GM23248 (cell line): ENCODE data around the gene TTC1. TPM values are rescaled to one million over a fixed set of nuclear protein-coding genes. Genes with fewer than 3 reads are reported as not detected.
A peak's percentile ranks its signal among the peaks of the same experiment; 100 is the strongest.

Experiments used
- DNase-seq: peaks from one replicate; pipeline ENCODE4 v3.0.0-alpha.2; 2015
- H2AFZ ChIP-seq: fragments of 200-600 bp; sonication (generic); 2 replicates; pipeline ENCODE4 v1.6.1; 2016; ENCODE audit warnings: antibody characterized with exemption
- H3F3A ChIP-seq: fragments of 200-600 bp; sonication (generic); 2 replicates; pipeline ENCODE4 v1.6.1; 2016; ENCODE audit warnings: mild to moderate bottlenecking, antibody characterized with exemption, mixed run types; ENCODE audit not compliant: insufficient read depth
- H3K27ac ChIP-seq: fragments of 200-600 bp; sonication (generic); 2 replicates; pipeline ENCODE4 v1.5.1; 2016; ENCODE audit warnings: mild to moderate bottlenecking
- H3K27me3 ChIP-seq: fragments of 200-600 bp; sonication (generic); replicated peaks from 2 replicates; pipeline ENCODE4 v1.6.1; 2016; ENCODE audit warnings: mild to moderate bottlenecking; ENCODE audit not compliant: insufficient read depth
- H3K36me3 ChIP-seq: fragments of 200-600 bp; sonication (generic); 2 replicates; pipeline ENCODE4 v1.6.1; 2016; ENCODE audit warnings: low read depth, mild to moderate bottlenecking
- H3K4me1 ChIP-seq: fragments of 200-600 bp; sonication (generic); 2 replicates; pipeline ENCODE4 v1.6.1; 2016; ENCODE audit warnings: mild to moderate bottlenecking; ENCODE audit not compliant: insufficient read depth
- H3K4me2 ChIP-seq: fragments of 200-600 bp; sonication (generic); one replicate; pipeline ENCODE4 v1.6.1; 2016; ENCODE audit warnings: mild to moderate bottlenecking; ENCODE audit not compliant: unreplicated experiment
- H3K4me3 ChIP-seq: fragments of 200-600 bp; sonication (generic); 2 replicates; pipeline ENCODE4 v1.5.1; 2016; ENCODE audit warnings: mild to moderate bottlenecking
- H3K79me2 ChIP-seq: fragments of 200-600 bp; sonication (generic); 2 replicates; pipeline ENCODE4 v1.6.1; 2016; ENCODE audit warnings: mild to moderate bottlenecking; ENCODE audit not compliant: insufficient read depth
- H3K9ac ChIP-seq: fragments of 200-600 bp; sonication (generic); 2 replicates; pipeline ENCODE4 v1.6.1; 2016; ENCODE audit warnings: mild to moderate bottlenecking
- H3K9me2 ChIP-seq: fragments of 200-600 bp; sonication (generic); 2 replicates; pipeline ENCODE4 v1.6.1; 2016; ENCODE audit warnings: mixed run types, mild to moderate bottlenecking, moderate library complexity; ENCODE audit not compliant: insufficient read depth
- H3K9me3 ChIP-seq: fragments of 200-600 bp; sonication (generic); one replicate; pipeline ENCODE4 v1.6.1; 2017; ENCODE audit warnings: low read depth
- H4K20me1 ChIP-seq: fragments of 200-600 bp; sonication (generic); 2 replicates; pipeline ENCODE4 v1.6.0; 2016; ENCODE audit not compliant: insufficient read depth
- EZH2 ChIP-seq: fragments of 200-600 bp; sonication (generic); IDR thresholded peaks from 2 replicates; pipeline ENCODE4 v1.6.1; 2018; ENCODE audit warnings: antibody characterized with exemption, mild to moderate bottlenecking; ENCODE audit not compliant: insufficient read depth, poor library complexity, severe bottlenecking
- EZH2phosphoT487 ChIP-seq: fragments of 200-600 bp; sonication (generic); IDR thresholded peaks from 2 replicates; pipeline ENCODE4 v1.6.1; 2018; ENCODE audit warnings: antibody characterized with exemption, moderate library complexity, mild to moderate bottlenecking, low read depth; ENCODE audit not compliant: insufficient read depth
- WGBS, 2 experiments: methylation state at CpG; one replicate each; pipeline ENCODE4 v1.1.6; 2015 to 2017; ENCODE audit warnings: low lambda C conversion rate in 2 of 2, low coverage in 1 of 2; ENCODE audit errors: missing lambda C conversion rate in 2 of 2; 5-methylcytosine and 5-hydroxymethylcytosine counted together
- in situ Hi-C: fragments of 300-500 bp; cut with MboI; formaldehyde crosslinking; loops from 2 replicates; pipeline ENCODE4 v1.15.0; 2020
- polyA plus RNA-seq: library from polyadenylated mRNA; unstranded; fragments of >200 nt; fragmentation: Nextera tagmentation; extraction: Ambion mirVana; gene quantifications from 2 replicates; pipeline ENCODE4 v1.2.1, GENCODE V29; 2016
- total RNA-seq: library from RNA; depleted of rRNA; stranded (reverse); fragments of >200 nt; shearing (Covaris generic); gene quantifications from 2 replicates; pipeline ENCODE4 v1.2.3, GENCODE V29; 2014; rRNA removed

TTC1 gene, protein sequence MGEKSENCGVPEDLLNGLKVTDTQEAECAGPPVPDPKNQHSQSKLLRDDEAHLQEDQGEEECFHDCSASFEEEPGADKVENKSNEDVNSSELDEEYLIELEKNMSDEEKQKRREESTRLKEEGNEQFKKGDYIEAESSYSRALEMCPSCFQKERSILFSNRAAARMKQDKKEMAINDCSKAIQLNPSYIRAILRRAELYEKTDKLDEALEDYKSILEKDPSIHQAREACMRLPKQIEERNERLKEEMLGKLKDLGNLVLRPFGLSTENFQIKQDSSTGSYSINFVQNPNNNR
- total RNA-seq (39.9 and 46.8 TPM in 2 replicates), polyA plus RNA-seq (67.5 and 67.7 TPM in 2 replicates)

DNA sequence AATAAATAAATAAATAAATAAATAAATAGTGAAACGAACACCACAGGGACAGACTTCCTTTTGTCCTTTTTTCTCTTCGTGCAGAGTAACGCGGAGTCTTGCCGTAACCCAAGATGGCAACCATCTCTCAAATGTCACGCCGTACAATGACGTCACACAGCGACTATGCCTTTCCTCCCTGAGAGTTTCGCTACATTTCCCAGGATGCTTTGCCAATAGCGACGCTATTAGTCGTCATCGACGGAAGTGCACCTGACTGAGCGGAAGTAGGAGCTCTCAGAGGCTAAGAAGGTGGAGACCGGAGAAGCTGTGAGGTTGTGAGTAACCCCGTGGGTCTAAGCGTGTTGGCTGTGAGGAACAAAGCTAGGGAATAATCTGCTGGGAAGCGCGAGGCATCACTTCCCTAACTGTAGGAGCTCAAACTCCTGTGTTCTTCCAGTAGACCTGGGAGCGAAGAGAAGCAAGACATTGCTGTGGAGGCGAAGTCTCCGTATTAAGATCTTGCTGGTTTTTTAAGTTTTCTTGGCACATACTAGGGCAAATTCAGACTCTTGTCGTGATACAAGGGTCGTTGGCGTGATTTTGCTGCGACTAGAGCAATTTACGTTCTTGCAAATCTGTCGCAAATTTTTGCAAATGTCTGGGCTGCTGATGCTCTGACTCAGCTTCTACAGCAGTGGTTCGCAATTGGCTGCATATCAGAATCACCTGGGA, at the start of gene TTC1:
TTC1 (plus strand) TSS at position 263 of the 714 bp plus-strand sequence. CDS start 1,390 bp downstream, outside the sequence.
- Histone ChIP-seq H3K36me3 (peaks cover 5% of the 10 kb centered on the region; the same call in 1 of the 2 replicates), H3K4me2 (peak within 1 kb of the TSS; percentile 100), H3K9me3 (no peaks in the 10 kb centered on the region), H4K20me1 (no peaks in the 10 kb centered on the region), H3K79me2 (peaks cover 48% of the 10 kb centered on the region), H3K4me3 (peak within 1 kb of the TSS; percentile 100), H3K27me3 (no peaks in the 10 kb centered on the region), H3K9me2 (no peaks in the 10 kb centered on the region), H3K27ac (peak within 1 kb of the TSS; percentile 85), H3K4me1 (peaks cover 8% of the 10 kb centered on the region; the same call in 1 of the 2 replicates), H3F3A (no peaks in the 10 kb centered on the region), H2AFZ (peak within 1 kb of the TSS; percentile 99), H3K9ac (peak within 1 kb of the TSS; percentile 91)
- TF ChIP-seq EZH2phosphoT487 (no peak), EZH2 (no peak)
- WGBS, 2 experiments: 1 to 2% methylated on average over 31 of the region's 31 CpGs
- in situ Hi-C loops: no loop called here
- peak; percentile 100 for DNase-seq

DNA sequence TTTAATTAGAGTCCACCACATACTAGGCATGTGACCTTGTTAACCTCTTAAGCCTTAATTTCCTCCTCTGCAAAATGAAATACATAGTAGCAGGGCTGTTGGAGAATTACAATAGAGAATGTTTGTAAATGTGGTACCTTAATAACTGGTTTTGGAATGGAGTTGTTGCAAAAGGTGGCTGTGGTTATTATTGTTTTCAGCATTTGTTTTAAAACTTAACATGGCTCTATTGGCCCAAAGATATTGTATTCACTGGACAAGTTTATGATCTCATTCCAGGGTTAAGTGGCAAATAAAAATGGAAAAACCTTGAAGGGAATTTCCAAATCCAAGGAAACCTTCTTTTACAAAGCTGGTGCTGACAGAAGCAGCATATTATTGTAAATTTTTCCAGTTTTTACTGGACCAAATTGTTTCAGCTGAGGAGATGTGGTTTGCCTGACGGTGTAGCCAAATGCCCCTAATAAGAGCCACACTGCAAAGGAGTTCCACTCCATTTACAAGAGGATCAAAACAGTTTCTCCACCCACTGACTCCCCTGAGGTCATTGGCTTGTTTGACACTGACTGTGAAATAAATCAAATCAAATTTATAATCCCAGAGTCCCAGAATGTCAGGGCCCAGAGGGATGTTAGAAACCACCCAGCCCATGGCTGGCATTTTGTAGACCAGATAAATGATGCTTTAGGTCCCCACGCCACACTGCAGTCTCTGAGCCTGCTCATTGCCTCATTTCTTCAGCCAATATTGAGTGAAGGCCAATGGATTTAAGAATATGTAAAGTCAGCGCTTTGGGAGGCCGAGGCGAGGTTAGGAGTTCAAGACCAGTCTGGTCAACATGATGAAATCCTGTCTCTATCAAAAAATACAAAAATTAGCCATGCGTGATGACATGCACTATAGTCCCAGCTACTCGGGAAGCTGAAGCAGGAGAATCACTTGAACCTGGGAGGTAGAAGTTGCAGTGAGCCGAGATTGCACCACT, 47.5 kb upstream of the TTC1 start:
- H3K9me2 ChIP-seq: no peaks in the 10 kb centered on the region
- no peak overlapping the region for H3K27ac ChIP-seq
- TF ChIP-seq EZH2phosphoT487 (no peak), EZH2 (no peak)
- H3K9ac ChIP-seq: no peak overlapping the region
- H3K4me2 ChIP-seq: no peak overlapping the region
- DNase-seq: no peak
- H3K27me3 ChIP-seq: no peaks in the 10 kb centered on the region
- H2AFZ ChIP-seq: no peak overlapping the region
- H3K4me1 ChIP-seq: no peaks in the 10 kb centered on the region
- no peaks in the 10 kb centered on the region for H3F3A ChIP-seq
- in situ Hi-C loops: loop anchor here (10.0 kb wide), 1 partner anchor 517 kb away; no protein-coding TSS in a partner anchor
- no peaks in the 10 kb centered on the region for H3K79me2 ChIP-seq
- no peaks in the 10 kb centered on the region for H3K36me3 ChIP-seq
- no peak overlapping the region for H3K4me3 ChIP-seq
- H3K9me3 ChIP-seq: no peaks in the 10 kb centered on the region
- H4K20me1 ChIP-seq: no peaks in the 10 kb centered on the region
- WGBS, 2 experiments: 88 to 92% methylated on average over 8 of the region's 8 CpGs

DNA sequence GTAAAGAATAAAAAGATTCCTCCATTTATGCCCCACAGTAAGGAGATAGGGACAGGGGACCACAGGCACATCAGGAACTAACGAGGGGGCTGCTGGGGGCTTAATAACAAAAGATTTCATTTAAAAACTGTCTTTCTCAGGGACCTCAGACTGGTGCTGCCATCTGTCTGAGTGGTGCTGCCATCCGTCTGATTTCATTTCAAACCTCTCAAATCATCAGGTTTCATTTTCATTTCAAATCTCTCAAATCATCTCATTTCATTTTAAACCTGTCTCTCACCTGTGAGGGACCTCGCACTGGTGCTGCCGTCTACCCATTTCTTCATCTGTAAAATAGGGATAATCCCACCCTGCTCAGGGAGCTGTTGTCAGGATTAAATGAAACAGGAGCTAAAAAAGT, 46.7 kb upstream of the TTC1 start:
- Histone ChIP-seq H3K9ac (no peak overlapping the region), H3F3A (no peaks in the 10 kb centered on the region), H3K4me1 (no peaks in the 10 kb centered on the region), H3K4me3 (no peak overlapping the region), H3K36me3 (no peaks in the 10 kb centered on the region), H3K27me3 (no peaks in the 10 kb centered on the region), H3K27ac (no peak overlapping the region), H3K9me3 (no peaks in the 10 kb centered on the region), H3K9me2 (no peaks in the 10 kb centered on the region), H2AFZ (no peak overlapping the region), H3K4me2 (no peak overlapping the region), H3K79me2 (no peaks in the 10 kb centered on the region), H4K20me1 (no peaks in the 10 kb centered on the region)
- no peak for DNase-seq
- in situ Hi-C loops: loop anchor here (10.0 kb wide), 1 partner anchor 517 kb away; no protein-coding TSS in a partner anchor
- 92 to 93% methylated on average over 4 of the region's 4 CpGs for WGBS, 2 experiments
- TF ChIP-seq EZH2: no peak
- no peak for TF ChIP-seq EZH2phosphoT487

DNA sequence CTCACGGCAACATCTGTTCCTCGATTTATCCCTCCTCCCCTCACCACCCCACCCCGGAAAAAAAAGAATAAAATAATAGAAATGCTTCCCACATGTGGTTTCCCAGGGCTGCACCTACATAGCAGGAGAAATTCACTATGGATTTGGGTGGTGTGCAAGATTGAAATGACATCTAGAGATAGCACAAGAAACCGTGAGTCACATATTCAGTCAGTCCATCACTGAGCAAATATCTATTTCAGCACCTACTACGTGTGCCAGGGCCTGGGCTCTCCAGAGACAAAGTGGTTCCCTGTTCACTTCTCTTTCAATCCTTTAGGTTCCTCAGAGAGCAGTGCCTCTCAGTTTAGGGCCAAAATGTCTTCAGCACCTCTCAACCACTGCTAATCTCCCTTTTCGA, 45.0 kb upstream of the TTC1 start:
- no peaks in the 10 kb centered on the region for H3F3A ChIP-seq
- DNase-seq: no peak
- H3K9me2 ChIP-seq: no peaks in the 10 kb centered on the region
- H3K9ac ChIP-seq: no peak overlapping the region
- no peak for TF ChIP-seq EZH2
- no peak for TF ChIP-seq EZH2phosphoT487
- in situ Hi-C loops: loop anchor here (10.0 kb wide), 1 partner anchor 519 kb away; no protein-coding TSS in a partner anchor
- no peaks in the 10 kb centered on the region for H3K79me2 ChIP-seq
- no peaks in the 10 kb centered on the region for H3K4me1 ChIP-seq
- WGBS, 2 experiments: 85 to 88% methylated on average over 6 of the region's 6 CpGs
- H2AFZ ChIP-seq: no peak overlapping the region
- no peak overlapping the region for H3K4me3 ChIP-seq
- no peaks in the 10 kb centered on the region for H4K20me1 ChIP-seq
- H3K36me3 ChIP-seq: no peaks in the 10 kb centered on the region
- H3K27ac ChIP-seq: no peak overlapping the region
- H3K9me3 ChIP-seq: no peaks in the 10 kb centered on the region
- no peak overlapping the region for H3K4me2 ChIP-seq
- H3K27me3 ChIP-seq: no peaks in the 10 kb centered on the region
